GM23248 (cell line): ENCODE data around the gene CEACAM18. TPM values are rescaled to one million over a fixed set of nuclear protein-coding genes. Genes with fewer than 3 reads are reported as not detected.

ENCODE experiments used
- DNase-seq: peaks from one replicate; pipeline ENCODE4 v3.0.0-alpha.2; 2015
- H2AFZ ChIP-seq: fragments of 200-600 bp; sonication (generic); 2 replicates; pipeline ENCODE4 v1.6.1; 2016; ENCODE audit warnings: antibody characterized with exemption
- H3F3A ChIP-seq: fragments of 200-600 bp; sonication (generic); 2 replicates; pipeline ENCODE4 v1.6.1; 2016; ENCODE audit warnings: mild to moderate bottlenecking, antibody characterized with exemption, mixed run types; ENCODE audit not compliant: insufficient read depth
- H3K27ac ChIP-seq: fragments of 200-600 bp; sonication (generic); 2 replicates; pipeline ENCODE4 v1.5.1; 2016; ENCODE audit warnings: mild to moderate bottlenecking
- H3K27me3 ChIP-seq: fragments of 200-600 bp; sonication (generic); replicated peaks from 2 replicates; pipeline ENCODE4 v1.6.1; 2016; ENCODE audit warnings: mild to moderate bottlenecking; ENCODE audit not compliant: insufficient read depth
- H3K36me3 ChIP-seq: fragments of 200-600 bp; sonication (generic); 2 replicates; pipeline ENCODE4 v1.6.1; 2016; ENCODE audit warnings: low read depth, mild to moderate bottlenecking
- H3K4me1 ChIP-seq: fragments of 200-600 bp; sonication (generic); 2 replicates; pipeline ENCODE4 v1.6.1; 2016; ENCODE audit warnings: mild to moderate bottlenecking; ENCODE audit not compliant: insufficient read depth
- H3K4me2 ChIP-seq: fragments of 200-600 bp; sonication (generic); one replicate; pipeline ENCODE4 v1.6.1; 2016; ENCODE audit warnings: mild to moderate bottlenecking; ENCODE audit not compliant: unreplicated experiment
- H3K4me3 ChIP-seq: fragments of 200-600 bp; sonication (generic); 2 replicates; pipeline ENCODE4 v1.5.1; 2016; ENCODE audit warnings: mild to moderate bottlenecking
- H3K79me2 ChIP-seq: fragments of 200-600 bp; sonication (generic); 2 replicates; pipeline ENCODE4 v1.6.1; 2016; ENCODE audit warnings: mild to moderate bottlenecking; ENCODE audit not compliant: insufficient read depth
- H3K9ac ChIP-seq: fragments of 200-600 bp; sonication (generic); 2 replicates; pipeline ENCODE4 v1.6.1; 2016; ENCODE audit warnings: mild to moderate bottlenecking
- H3K9me2 ChIP-seq: fragments of 200-600 bp; sonication (generic); 2 replicates; pipeline ENCODE4 v1.6.1; 2016; ENCODE audit warnings: mixed run types, mild to moderate bottlenecking, moderate library complexity; ENCODE audit not compliant: insufficient read depth
- H3K9me3 ChIP-seq: fragments of 200-600 bp; sonication (generic); one replicate; pipeline ENCODE4 v1.6.1; 2017; ENCODE audit warnings: low read depth
- H4K20me1 ChIP-seq: fragments of 200-600 bp; sonication (generic); 2 replicates; pipeline ENCODE4 v1.6.0; 2016; ENCODE audit not compliant: insufficient read depth
- EZH2 ChIP-seq: fragments of 200-600 bp; sonication (generic); IDR thresholded peaks from 2 replicates; pipeline ENCODE4 v1.6.1; 2018; ENCODE audit warnings: antibody characterized with exemption, mild to moderate bottlenecking; ENCODE audit not compliant: insufficient read depth, poor library complexity, severe bottlenecking
- EZH2phosphoT487 ChIP-seq: fragments of 200-600 bp; sonication (generic); IDR thresholded peaks from 2 replicates; pipeline ENCODE4 v1.6.1; 2018; ENCODE audit warnings: antibody characterized with exemption, moderate library complexity, mild to moderate bottlenecking, low read depth; ENCODE audit not compliant: insufficient read depth
- WGBS, 2 experiments: methylation state at CpG; one replicate each; pipeline ENCODE4 v1.1.6; 2015 to 2017; ENCODE audit warnings: low lambda C conversion rate in 2 of 2, low coverage in 1 of 2; ENCODE audit errors: missing lambda C conversion rate in 2 of 2; 5-methylcytosine and 5-hydroxymethylcytosine counted together
- in situ Hi-C: fragments of 300-500 bp; cut with MboI; formaldehyde crosslinking; loops from 2 replicates; pipeline ENCODE4 v1.15.0; 2020
- polyA plus RNA-seq: library from polyadenylated mRNA; unstranded; fragments of >200 nt; fragmentation: Nextera tagmentation; extraction: Ambion mirVana; gene quantifications from 2 replicates; pipeline ENCODE4 v1.2.1, GENCODE V29; 2016
- total RNA-seq: library from RNA; depleted of rRNA; stranded (reverse); fragments of >200 nt; shearing (Covaris generic); gene quantifications from 2 replicates; pipeline ENCODE4 v1.2.3, GENCODE V29; 2014

The CEACAM18 gene
- total and polyA plus RNA-seq, 2 experiments from 2014 or later = not detected

GRCh38 chr19:51434456-51434855 is 43.9 kb upstream of the CEACAM18 start:
- Histone ChIP-seq H3K4me2 (no peak overlapping the region), H3K27ac (no peak overlapping the region), H3K9me2 (no peaks in the 10 kb centered on the region), H3K79me2 (no peaks in the 10 kb centered on the region), H3K4me3 (no peak overlapping the region), H3F3A (no peaks in the 10 kb centered on the region), H3K4me1 (no peaks in the 10 kb centered on the region), H3K27me3 (no peaks in the 10 kb centered on the region), H3K9ac (no peak overlapping the region), H3K36me3 (no peaks in the 10 kb centered on the region), H2AFZ (no peak overlapping the region), H3K9me3 (no peaks in the 10 kb centered on the region), H4K20me1 (no peaks in the 10 kb centered on the region)
- 23 to 44% methylated on average over 1 of the region's 1 CpG for WGBS, 2 experiments
- in situ Hi-C loops = no loop called here
- DNase-seq = no peak
- TF ChIP-seq EZH2phosphoT487 (no peak), EZH2 (no peak)

- no peaks in the 10 kb centered on the region for H3K9me3 ChIP-seq
- no peak overlapping the region for H3K9ac ChIP-seq
- no peaks in the 10 kb centered on the region; the same call in 1 of the 2 replicates for H3K27me3 ChIP-seq
- H4K20me1 ChIP-seq = no peaks in the 10 kb centered on the region
- 35 to 46% methylated on average over 5 of the region's 5 CpGs for WGBS, 2 experiments
- no peak overlapping the region for H3K4me3 ChIP-seq
- no peaks in the 10 kb centered on the region for H3K4me1 ChIP-seq
- no peaks in the 10 kb centered on the region for H3K9me2 ChIP-seq
- TF ChIP-seq EZH2 = no peak
- no peaks in the 10 kb centered on the region for H3F3A ChIP-seq
- in situ Hi-C loops = no loop called here
- no peak overlapping the region for H2AFZ ChIP-seq
- H3K36me3 ChIP-seq = no peaks in the 10 kb centered on the region
- H3K79me2 ChIP-seq = no peaks in the 10 kb centered on the region
- DNase-seq = peak; percentile 38
- H3K27ac ChIP-seq = no peak overlapping the region
- H3K4me2 ChIP-seq = no peak overlapping the region
Measured at GRCh38 chr19:51439021-51439465, 39.3 kb upstream of the CEACAM18 start.

GRCh38 chr19:51440052-51440451 is 38.3 kb upstream of the CEACAM18 start:
- Histone ChIP-seq H3K27ac (no peak overlapping the region), H2AFZ (no peak overlapping the region), H3K9me2 (no peaks in the 10 kb centered on the region), H4K20me1 (no peaks in the 10 kb centered on the region), H3K27me3 (no peaks in the 10 kb centered on the region; the same call in 1 of the 2 replicates), H3K4me2 (no peak overlapping the region), H3K9me3 (no peaks in the 10 kb centered on the region), H3K79me2 (no peaks in the 10 kb centered on the region), H3K36me3 (no peaks in the 10 kb centered on the region), H3F3A (no peaks in the 10 kb centered on the region), H3K4me3 (no peak overlapping the region), H3K9ac (no peak overlapping the region), H3K4me1 (no peaks in the 10 kb centered on the region)
- no peak for TF ChIP-seq EZH2phosphoT487
- TF ChIP-seq EZH2 = no peak
- in situ Hi-C loops = no loop called here
- DNase-seq = no peak
- WGBS, 2 experiments = 5 to 13% methylated on average over 2 of the region's 2 CpGs

DNA sequence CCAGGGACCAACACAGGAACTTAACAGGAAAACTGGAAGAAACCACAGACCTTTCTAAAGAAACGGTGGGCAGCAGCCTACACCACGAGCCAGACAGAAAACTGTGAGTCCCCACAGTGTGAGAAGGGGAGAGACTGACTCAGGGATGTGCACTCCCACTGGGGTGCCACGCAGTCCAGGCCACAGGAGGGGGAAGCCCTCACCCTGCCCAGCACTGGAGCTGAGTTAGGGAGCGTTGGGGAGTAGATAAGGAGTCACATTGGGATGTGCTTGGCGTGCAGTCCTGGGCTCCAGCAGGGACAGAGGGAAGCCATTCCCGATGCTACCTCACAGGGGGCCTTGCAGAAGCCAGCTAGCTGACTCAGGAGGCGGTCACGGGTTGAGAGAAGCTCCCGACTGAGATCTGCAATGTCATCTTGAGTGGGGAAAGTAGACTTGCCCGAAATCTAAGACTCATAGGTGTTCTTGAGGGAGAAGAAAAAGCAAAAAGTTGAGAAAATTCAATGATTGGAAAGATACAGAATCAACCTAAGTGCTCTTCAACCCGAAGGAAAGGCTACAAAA is 37.4 kb upstream of the CEACAM18 start:
- in situ Hi-C loops = no loop called here
- Histone ChIP-seq H4K20me1 (no peaks in the 10 kb centered on the region), H3K4me2 (no peak overlapping the region), H3K4me1 (no peaks in the 10 kb centered on the region), H3K9ac (no peak overlapping the region), H3K4me3 (no peak overlapping the region), H3K36me3 (no peaks in the 10 kb centered on the region), H3K27ac (no peak overlapping the region), H2AFZ (no peak overlapping the region), H3K9me3 (no peaks in the 10 kb centered on the region), H3K79me2 (no peaks in the 10 kb centered on the region), H3F3A (no peaks in the 10 kb centered on the region), H3K9me2 (no peaks in the 10 kb centered on the region), H3K27me3 (no peaks in the 10 kb centered on the region; the same call in 1 of the 2 replicates)
- peak; percentile 35 for DNase-seq
- WGBS, 2 experiments = 23 to 27% methylated on average over 11 of the region's 11 CpGs
- TF ChIP-seq EZH2phosphoT487 = no peak
- no peak for TF ChIP-seq EZH2
